ENCODE data around the gene ATP6V1B1.

- TF ChIP-seq YY1 (IDR thresholded peaks at IDR 0.05; ENCODE audit: insufficient read depth, insufficient read length) (no peak), ZNF274 (IDR thresholded peaks at IDR 0.05; ENCODE audit: low read depth, low read length) (no peak), SUZ12 (IDR thresholded peaks at IDR 0.05; ENCODE audit: extremely low read depth, insufficient read depth, insufficient read length) (no peak)
Measured at GRCh38 chr2:70979180-70979488, 43.4 kb downstream of the ATP6V1B1 start.
